Right atrium auricular region (tissue), 2 donors: ENCODE results near the gene POLR3A. TPM values are rescaled to one million over a fixed set of nuclear protein-coding genes. Genes with fewer than 3 reads are reported as not detected.

Experiments used
- DNase-seq: peaks from one replicate; pipeline ENCODE4 v3.0.0-alpha.2; 2019; ENCODE audit warnings: low spot score
- H3K27ac ChIP-seq, 2 donors: fragments of 200-600 bp; sonication (generic); 1 replicate in 1 of 2; 2 replicates in 1 of 2; pipeline ENCODE4 v1.5.1; 2016 to 2019
- H3K27me3 ChIP-seq, 2 donors: fragments of 200-600 bp; sonication (generic); one replicate each; pipeline versions ENCODE4 v1.5.1 to v1.6.0; 2017 to 2019
- H3K36me3 ChIP-seq: fragments of 200-600 bp; sonication (generic); one replicate; pipeline ENCODE4 v1.5.1; 2016
- H3K4me1 ChIP-seq, 2 donors: fragments of 200-600 bp; sonication (generic); one replicate each; pipeline versions ENCODE4 v1.5.1 to v1.6.0; 2017 to 2019
- H3K4me3 ChIP-seq, 2 donors: fragments of 200-600 bp; sonication (generic); 1 replicate in 1 of 2; 2 replicates in 1 of 2; pipeline ENCODE4 v1.5.1; 2017 to 2019; ENCODE audit warnings: mild to moderate bottlenecking in 1 of 2, moderate library complexity in 1 of 2
- H3K9me3 ChIP-seq, 2 donors: fragments of 200-600 bp; sonication (generic); one replicate each; pipeline ENCODE4 v1.5.1; 2019
- CTCF ChIP-seq, 2 donors: fragments of 200-600 bp; sonication (generic); IDR thresholded peaks; one replicate each; pipeline ENCODE4 v1.5.1; 2019; ENCODE audit warnings: antibody characterized with exemption in 2 of 2
- total RNA-seq, 2 donors: library from RNA; depleted of rRNA; stranded (reverse); fragments of >200 nt; gene quantifications; one replicate each; pipeline ENCODE4 v1.1.0, GENCODE V29; 2016

POLR3A gene
- total RNA-seq, 2 donors from 2014 or later, result 6.9 to 8.2 TPM

- no peak for DNase-seq
- peaks cover 0 to 22% of the 10 kb centered on the region in 2 donors for H3K4me1 ChIP-seq
- H3K27me3 ChIP-seq, result no peaks in the 10 kb centered on the region
- no peak for TF ChIP-seq CTCF (IDR thresholded peaks at IDR 0.05)
- H3K36me3 ChIP-seq, result peaks cover 52% of the 10 kb centered on the region
- no peaks in the 10 kb centered on the region for H3K9me3 ChIP-seq
- H3K4me3 ChIP-seq, result no peak overlapping the region
- H3K27ac ChIP-seq, result no peak overlapping the region
These were observed 3.5 kb downstream of the POLR3A start for GRCh38 chr10:78025685-78026364.

GRCh38 chr10:78023741-78024140, 5.6 kb downstream of the POLR3A start:
- H3K27ac ChIP-seq, result no peak overlapping the region
- H3K9me3 ChIP-seq, result no peaks in the 10 kb centered on the region
- H3K4me1 ChIP-seq, result peaks cover 0 to 16% of the 10 kb centered on the region in 2 donors
- DNase-seq, result no peak
- H3K36me3 ChIP-seq, result peaks cover 73% of the 10 kb centered on the region
- no peak for TF ChIP-seq CTCF (IDR thresholded peaks at IDR 0.05)
- no peaks in the 10 kb centered on the region for H3K27me3 ChIP-seq
- no peak overlapping the region for H3K4me3 ChIP-seq

GRCh38 chr10:78021201-78021600, 8.1 kb downstream of the POLR3A start:
- H3K9me3 ChIP-seq, result no peaks in the 10 kb centered on the region
- H3K4me1 ChIP-seq, result no peaks in the 10 kb centered on the region
- H3K4me3 ChIP-seq, result no peak overlapping the region
- no peaks in the 10 kb centered on the region for H3K27me3 ChIP-seq
- no peak overlapping the region for H3K27ac ChIP-seq
- no peak for TF ChIP-seq CTCF (IDR thresholded peaks at IDR 0.05)
- peaks cover 96% of the 10 kb centered on the region for H3K36me3 ChIP-seq
- no peak for DNase-seq

GRCh38 chr10:78019264-78019663, 10.1 kb downstream of the POLR3A start:
- no peak for TF ChIP-seq CTCF (IDR thresholded peaks at IDR 0.05)
- Histone ChIP-seq H3K9me3 (no peaks in the 10 kb centered on the region), H3K4me1 (no peaks in the 10 kb centered on the region), H3K27ac (no peak overlapping the region), H3K36me3 (peaks cover 92% of the 10 kb centered on the region), H3K4me3 (no peak overlapping the region), H3K27me3 (no peaks in the 10 kb centered on the region)
- peak; percentile 2 for DNase-seq

GRCh38 chr10:78017856-78018255, 11.5 kb downstream of the POLR3A start:
- Histone ChIP-seq H3K27me3 (no peaks in the 10 kb centered on the region), H3K9me3 (no peaks in the 10 kb centered on the region), H3K4me1 (no peaks in the 10 kb centered on the region), H3K27ac (no peak overlapping the region), H3K4me3 (no peak overlapping the region), H3K36me3 (peaks cover 90% of the 10 kb centered on the region)
- no peak for TF ChIP-seq CTCF (IDR thresholded peaks at IDR 0.05)
- DNase-seq, result no peak

GRCh38 chr10:78015546-78015945, 13.8 kb downstream of the POLR3A start:
- H3K9me3 ChIP-seq, result no peaks in the 10 kb centered on the region
- no peak for TF ChIP-seq CTCF (IDR thresholded peaks at IDR 0.05)
- H3K27me3 ChIP-seq, result no peaks in the 10 kb centered on the region
- no peak overlapping the region for H3K4me3 ChIP-seq
- H3K4me1 ChIP-seq, result no peaks in the 10 kb centered on the region
- no peak overlapping the region for H3K27ac ChIP-seq
- peaks cover 90% of the 10 kb centered on the region for H3K36me3 ChIP-seq
- DNase-seq, result no peak
